ENCODE data around the gene TSPO. TPM values are rescaled to one million over a fixed set of nuclear protein-coding genes. Genes with fewer than 3 reads are reported as not detected.
A peak's percentile ranks its signal among the peaks of the same experiment; 100 is the strongest.

TSPO gene
- total and polyA plus RNA-seq, 11 donors, result 69.0 to 335 (median 125) TPM

DNA sequence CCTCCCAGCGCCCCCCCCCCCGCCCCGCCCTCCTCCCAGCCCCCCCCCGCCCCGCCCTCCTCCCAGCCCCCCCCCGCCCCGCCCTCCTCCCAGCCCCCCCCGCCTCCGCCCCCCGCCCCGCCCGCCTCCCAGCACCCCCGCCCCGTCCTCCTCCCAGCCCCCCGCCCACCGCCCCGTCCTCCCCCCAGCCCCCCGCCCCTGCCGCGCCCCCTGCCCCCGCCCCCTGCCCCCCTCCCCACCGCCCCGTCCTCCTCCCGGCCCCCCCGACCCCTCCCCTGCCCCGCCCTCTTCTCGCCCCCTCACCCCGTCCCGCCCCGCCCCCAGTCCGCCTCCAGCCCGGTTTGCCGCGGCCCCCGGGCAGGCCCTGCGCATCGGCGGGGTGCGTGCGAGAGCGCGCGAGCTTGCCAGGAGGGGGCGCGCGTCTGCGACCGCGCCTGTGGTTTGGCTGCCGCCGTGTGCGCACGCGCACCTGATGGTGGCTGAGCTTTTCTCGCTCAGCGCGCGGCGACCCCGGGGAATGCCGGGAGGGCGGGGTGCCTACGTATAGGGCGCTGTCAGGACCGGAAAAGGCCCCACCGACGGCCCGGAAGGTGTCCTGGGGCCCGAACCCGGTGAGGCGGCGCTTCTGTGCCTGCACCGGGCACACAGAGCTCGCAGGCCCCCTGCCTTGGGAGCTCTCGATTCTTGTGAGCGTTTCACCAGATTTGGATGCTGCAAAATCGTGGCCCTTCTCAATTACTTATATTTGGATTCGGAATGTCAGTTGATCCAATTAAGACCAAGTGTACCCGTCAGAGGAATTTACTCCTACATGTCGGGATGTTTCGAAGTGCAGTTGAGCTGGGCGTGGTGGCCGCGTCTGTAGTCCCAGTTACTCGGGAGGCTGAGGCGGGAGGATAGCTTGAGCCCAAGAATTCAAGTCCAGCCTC is 36.1 kb downstream of the TSPO start:
- H3K36me3 ChIP-seq, result peaks cover 0 to 2% (median 0%) of the 10 kb centered on the region in 9 donors
- TF ChIP-seq, protein P1, sequence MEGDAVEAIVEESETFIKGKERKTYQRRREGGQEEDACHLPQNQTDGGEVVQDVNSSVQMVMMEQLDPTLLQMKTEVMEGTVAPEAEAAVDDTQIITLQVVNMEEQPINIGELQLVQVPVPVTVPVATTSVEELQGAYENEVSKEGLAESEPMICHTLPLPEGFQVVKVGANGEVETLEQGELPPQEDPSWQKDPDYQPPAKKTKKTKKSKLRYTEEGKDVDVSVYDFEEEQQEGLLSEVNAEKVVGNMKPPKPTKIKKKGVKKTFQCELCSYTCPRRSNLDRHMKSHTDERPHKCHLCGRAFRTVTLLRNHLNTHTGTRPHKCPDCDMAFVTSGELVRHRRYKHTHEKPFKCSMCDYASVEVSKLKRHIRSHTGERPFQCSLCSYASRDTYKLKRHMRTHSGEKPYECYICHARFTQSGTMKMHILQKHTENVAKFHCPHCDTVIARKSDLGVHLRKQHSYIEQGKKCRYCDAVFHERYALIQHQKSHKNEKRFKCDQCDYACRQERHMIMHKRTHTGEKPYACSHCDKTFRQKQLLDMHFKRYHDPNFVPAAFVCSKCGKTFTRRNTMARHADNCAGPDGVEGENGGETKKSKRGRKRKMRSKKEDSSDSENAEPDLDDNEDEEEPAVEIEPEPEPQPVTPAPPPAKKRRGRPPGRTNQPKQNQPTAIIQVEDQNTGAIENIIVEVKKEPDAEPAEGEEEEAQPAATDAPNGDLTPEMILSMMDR (IDR thresholded peaks at IDR 0.05), result peak; percentile 63 to 91 (median 80)
- peak in 1 of 2 donors; percentile 74 for TF ChIP-seq POLR2A (IDR thresholded peaks at IDR 0.05)
- no peaks in the 10 kb centered on the region for H3K9me3 ChIP-seq
- peak overlapping the region in 11 of 12 donors; percentile 45 to 95 (median 59) for H3K4me3 ChIP-seq
- intact Hi-C loops (cut with DNase I), result loop anchor here in 3 of 10 donors (1.0 to 5.0 kb wide), 2 partner anchors 35 kb away; no protein-coding TSS in a partner anchor
- WGBS, 4 donors, result 5 to 30% (median 8%) methylated on average over 15 to 62 of the region's 86 CpGs
- H3K27me3 ChIP-seq, result no peaks in the 10 kb centered on the region
- H3K27ac ChIP-seq, result peak overlapping the region; percentile 74 to 98 (median 91)
- ATAC-seq, result peak; percentile 92 to 95 (median 94)
- peaks cover 0 to 36% (median 13%) of the 10 kb centered on the region in 12 donors for H3K4me1 ChIP-seq
- DNase-seq, result peak; percentile 96 to 99 (median 97)

DNA sequence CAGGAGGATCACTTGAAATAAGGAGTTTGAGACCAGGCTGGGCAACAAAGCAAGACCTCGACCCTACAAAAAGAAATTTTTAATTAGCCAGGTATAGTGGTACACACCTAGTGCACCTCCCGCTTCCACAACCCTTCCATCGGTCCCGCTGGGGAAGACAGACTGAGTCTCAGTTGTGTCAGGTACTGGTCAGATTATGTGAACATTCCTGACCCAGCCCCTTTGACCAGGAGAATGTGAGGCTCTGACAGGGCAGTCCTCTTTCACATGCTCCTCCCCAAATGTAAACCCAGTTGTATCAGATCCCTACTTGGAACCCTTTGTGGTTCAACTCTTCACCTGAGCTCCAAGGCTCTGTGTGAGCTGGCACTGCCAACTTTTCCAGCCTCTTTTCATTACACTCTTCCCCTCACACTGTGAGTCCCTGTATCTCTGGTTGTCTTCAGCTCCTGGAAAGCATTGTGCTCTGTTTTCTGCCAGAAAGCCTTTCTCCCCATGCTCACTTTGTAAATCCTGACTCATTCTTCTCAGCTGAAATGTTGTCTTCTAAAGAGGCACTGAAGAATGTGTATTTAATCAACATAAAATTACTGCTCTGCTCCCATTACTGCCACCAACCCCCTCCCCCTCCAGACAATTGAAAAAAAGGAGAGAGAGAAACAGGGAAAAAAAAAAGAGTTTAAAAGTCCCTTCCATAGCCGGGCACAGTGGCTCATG is 37.6 kb downstream of the TSPO start:
- peak in 2 of 5 donors; percentile 10 to 17 for DNase-seq
- Histone ChIP-seq H3K9me3 (no peaks in the 10 kb centered on the region), H3K4me3 (no peak overlapping the region), H3K27me3 (no peaks in the 10 kb centered on the region), H3K27ac (no peak overlapping the region), H3K36me3 (no peaks in the 10 kb centered on the region), H3K4me1 (peaks cover 0 to 30% (median 13%) of the 10 kb centered on the region in 12 donors)
- ATAC-seq, result no peak
- intact Hi-C loops (cut with DNase I), result loop anchor here in 1 of 10 donors (5.0 kb wide), 1 partner anchor 33 kb away; no protein-coding TSS in a partner anchor
- WGBS, 4 donors, result 87 to 96% (median 89%) methylated on average over 5 of the region's 5 CpGs
- TF ChIP-seq, protein P1 (IDR thresholded peaks at IDR 0.05), result no peak
- no peak for TF ChIP-seq POLR2A (IDR thresholded peaks at IDR 0.05)

DNA sequence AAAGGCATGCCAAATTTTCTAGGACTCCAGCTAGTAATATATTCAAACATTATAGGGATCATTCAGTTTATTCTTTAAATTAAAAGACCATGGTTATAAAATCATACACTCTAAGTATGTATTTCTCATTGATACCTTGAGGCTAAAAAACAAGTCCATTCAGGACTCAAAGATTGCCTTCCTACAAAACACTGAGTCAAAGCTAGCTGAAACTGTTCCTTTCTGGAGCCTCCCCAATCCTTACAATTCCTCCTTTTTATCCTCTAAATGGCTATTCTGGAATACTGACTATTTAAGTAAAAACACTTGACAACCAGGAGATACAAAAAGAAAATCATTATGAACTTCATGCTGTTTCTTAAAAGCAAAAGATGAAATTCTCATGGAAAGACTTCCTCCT is 40.5 kb downstream of the TSPO start:
- TF ChIP-seq POLR2A (IDR thresholded peaks at IDR 0.05), result no peak
- TF ChIP-seq, protein P1 (IDR thresholded peaks at IDR 0.05), result no peak
- no peak for ATAC-seq

More for the DNA sequence above, 40.5 kb downstream of the TSPO start:
- Histone ChIP-seq H3K4me3 (no peak overlapping the region), H3K27me3 (peaks cover 0 to 6% (median 0%) of the 10 kb centered on the region in 9 donors), H3K4me1 (peaks cover 0 to 6% (median 0%) of the 10 kb centered on the region in 12 donors), H3K36me3 (no peaks in the 10 kb centered on the region), H3K27ac (no peak overlapping the region), H3K9me3 (no peaks in the 10 kb centered on the region)
- no peak for DNase-seq
- intact Hi-C loops (cut with DNase I), result no loop called here

Measured in heart left ventricle (tissue), 16 donors.